Epithelial cell of esophagus (primary cell): Measurements from ENCODE around the gene HOXC12.

Source experiments
- DNase-seq: peaks from one replicate; pipeline ENCODE4 v3.0.0; 2010; ENCODE audit warnings: low read depth
- H3K4me3 ChIP-seq: 2 replicates; pipeline ENCODE4 v1.5.1; 2011; ENCODE audit warnings: mild to moderate bottlenecking, low read length, control low read depth
- TF ChIP-seq, protein P1 (sequence below): IDR thresholded peaks from 2 replicates; pipeline ENCODE4 v1.5.1; 2011; ENCODE audit warnings: low read depth, mild to moderate bottlenecking, low read length, control low read depth, inconsistent platforms; ENCODE audit not compliant: insufficient read depth; ENCODE audit errors: missing control alignments

The HOXC12 gene

DNA sequence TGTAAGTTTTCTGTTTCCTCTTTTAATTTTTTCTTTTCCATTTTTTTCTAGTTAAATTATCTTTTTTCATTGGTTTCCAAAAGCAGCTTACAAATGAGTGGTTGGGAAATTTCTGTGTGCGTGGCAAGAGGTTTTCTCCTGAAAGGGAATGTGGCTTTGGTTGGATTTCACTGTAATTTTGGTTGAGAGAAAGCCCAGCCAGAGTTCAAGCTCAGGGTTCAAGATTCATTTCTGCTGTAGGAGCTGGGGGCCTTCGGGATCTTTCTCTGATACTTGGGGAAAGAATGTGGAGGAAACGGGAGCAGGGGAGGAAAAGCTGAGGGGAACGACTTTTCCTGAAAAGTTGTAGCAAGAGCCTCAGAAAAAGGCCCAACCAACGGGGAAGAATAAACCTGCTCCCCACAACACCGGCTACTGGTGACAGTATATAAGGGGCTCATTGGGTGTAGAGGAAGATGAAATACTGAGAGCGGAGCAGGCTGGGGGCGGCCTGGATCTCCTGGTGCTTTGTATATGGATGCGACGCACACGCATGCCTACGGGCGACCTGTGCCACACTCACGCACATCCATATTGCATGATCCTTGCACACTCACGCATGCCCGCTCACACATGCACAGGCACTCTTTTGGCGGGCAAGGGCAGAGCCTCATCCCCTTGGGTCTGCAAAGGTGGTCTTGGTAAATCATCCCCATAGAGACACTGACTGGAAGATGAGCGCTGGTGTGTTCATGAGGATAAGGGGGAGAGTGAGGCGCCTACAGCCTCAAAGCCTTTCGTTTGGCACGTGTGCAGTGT is 32.2 kb downstream of the HOXC12 start:
- no peak for DNase-seq
- H3K4me3 ChIP-seq = no peak overlapping the region
- TF ChIP-seq, protein P1, sequence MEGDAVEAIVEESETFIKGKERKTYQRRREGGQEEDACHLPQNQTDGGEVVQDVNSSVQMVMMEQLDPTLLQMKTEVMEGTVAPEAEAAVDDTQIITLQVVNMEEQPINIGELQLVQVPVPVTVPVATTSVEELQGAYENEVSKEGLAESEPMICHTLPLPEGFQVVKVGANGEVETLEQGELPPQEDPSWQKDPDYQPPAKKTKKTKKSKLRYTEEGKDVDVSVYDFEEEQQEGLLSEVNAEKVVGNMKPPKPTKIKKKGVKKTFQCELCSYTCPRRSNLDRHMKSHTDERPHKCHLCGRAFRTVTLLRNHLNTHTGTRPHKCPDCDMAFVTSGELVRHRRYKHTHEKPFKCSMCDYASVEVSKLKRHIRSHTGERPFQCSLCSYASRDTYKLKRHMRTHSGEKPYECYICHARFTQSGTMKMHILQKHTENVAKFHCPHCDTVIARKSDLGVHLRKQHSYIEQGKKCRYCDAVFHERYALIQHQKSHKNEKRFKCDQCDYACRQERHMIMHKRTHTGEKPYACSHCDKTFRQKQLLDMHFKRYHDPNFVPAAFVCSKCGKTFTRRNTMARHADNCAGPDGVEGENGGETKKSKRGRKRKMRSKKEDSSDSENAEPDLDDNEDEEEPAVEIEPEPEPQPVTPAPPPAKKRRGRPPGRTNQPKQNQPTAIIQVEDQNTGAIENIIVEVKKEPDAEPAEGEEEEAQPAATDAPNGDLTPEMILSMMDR = no peak

- TF ChIP-seq, protein P1 = no peak
- no peak for DNase-seq
- no peak overlapping the region for H3K4me3 ChIP-seq
These were observed 33.1 kb downstream of the HOXC12 start for GRCh38 chr12:53987787-53988230.

GRCh38 chr12:53988541-53989226 is 34.0 kb downstream of the HOXC12 start:
- TF ChIP-seq, protein P1 = no peak
- H3K4me3 ChIP-seq = no peak overlapping the region
- no peak for DNase-seq

DNA sequence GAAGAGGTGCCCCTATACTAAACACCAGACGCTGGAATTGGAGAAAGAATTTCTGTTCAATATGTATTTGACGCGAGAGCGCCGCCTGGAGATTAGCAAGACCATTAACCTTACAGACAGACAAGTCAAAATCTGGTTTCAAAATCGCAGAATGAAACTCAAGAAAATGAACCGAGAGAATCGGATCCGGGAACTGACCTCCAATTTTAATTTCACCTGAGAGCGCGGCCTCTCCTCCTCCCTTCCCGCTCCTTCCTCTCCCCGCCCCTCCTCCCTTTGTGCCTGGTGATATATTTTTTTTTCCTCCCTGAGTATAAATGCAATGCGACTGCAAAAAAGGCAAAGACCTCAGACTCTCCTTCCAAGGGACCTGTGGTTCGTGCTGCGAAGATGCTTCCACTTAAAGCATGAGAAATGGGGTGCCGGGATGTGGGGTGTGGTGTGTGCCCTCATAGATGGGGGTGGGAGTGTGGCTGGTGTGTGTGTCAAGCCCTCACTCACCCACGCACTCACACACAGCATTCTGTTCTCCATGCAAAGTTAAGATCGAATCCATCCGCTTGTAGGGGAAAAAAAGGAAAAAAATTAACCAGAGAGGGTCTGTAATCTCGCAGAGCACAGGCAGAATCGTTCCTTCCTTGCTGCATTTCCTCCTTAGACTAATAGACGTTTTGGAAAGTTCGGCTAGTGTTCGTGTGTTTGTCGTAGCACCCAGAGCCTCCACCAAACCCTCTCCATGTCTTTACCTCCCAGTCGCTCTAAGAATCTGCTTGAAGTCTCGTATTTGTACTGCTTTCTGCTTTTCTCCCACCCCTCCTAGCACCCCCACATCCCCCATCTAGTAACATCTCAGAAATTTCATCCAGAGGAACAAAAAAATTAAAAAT is 34.8 kb downstream of the HOXC12 start:
- peak; percentile 62 for DNase-seq
- no peak overlapping the region for H3K4me3 ChIP-seq
- TF ChIP-seq, protein P1 = peak; percentile 57

- TF ChIP-seq, protein P1 = no peak
- H3K4me3 ChIP-seq = no peak overlapping the region
- no peak for DNase-seq
These were observed 35.8 kb downstream of the HOXC12 start for GRCh38 chr12:53990311-53991076.

DNA sequence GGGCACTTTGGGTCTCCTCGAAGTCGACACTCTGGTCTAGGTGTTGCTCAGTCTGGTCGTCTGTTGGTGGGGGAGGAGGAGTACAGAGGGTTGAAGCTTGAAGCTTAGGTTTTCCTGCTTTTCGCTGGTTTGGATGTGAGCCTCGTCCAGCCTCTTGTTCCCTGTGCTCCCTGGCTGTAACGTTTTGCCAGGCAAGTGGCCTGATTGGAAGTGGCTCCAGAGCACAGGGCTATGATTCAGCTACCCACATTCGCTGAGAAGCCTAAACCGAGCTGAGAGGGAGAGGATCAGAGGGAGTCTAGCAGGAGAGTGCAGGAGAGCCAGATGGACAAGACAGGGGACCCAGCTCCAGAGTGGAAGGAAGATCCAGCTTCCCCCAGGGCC is 36.4 kb downstream of the HOXC12 start:
- no peak for DNase-seq
- no peak overlapping the region for H3K4me3 ChIP-seq
- TF ChIP-seq, protein P1 = no peak
